Osteocyte (in vitro differentiated cells): ENCODE data around the gene IGLL1. TPM values are rescaled to one million over a fixed set of nuclear protein-coding genes. Genes with fewer than 3 reads are reported as not detected.

Source experiments
- DNase-seq: peaks from one replicate; pipeline ENCODE4 v3.0.0; 2021; ENCODE audit warnings: mixed read lengths; ENCODE audit not compliant: unreplicated experiment; ENCODE audit errors: extremely low spot score
- H3K27ac Mint-ChIP-seq: one replicate; pipeline ENCODE4 v1.8.0; 2021; ENCODE audit warnings: mild to moderate bottlenecking, mixed read lengths; ENCODE audit not compliant: unreplicated experiment
- H3K27me3 Mint-ChIP-seq: one replicate; pipeline ENCODE4 v1.8.0; 2021; ENCODE audit warnings: mixed read lengths; ENCODE audit not compliant: unreplicated experiment
- H3K36me3 Mint-ChIP-seq: one replicate; pipeline ENCODE4 v1.8.0; 2021; ENCODE audit warnings: mixed read lengths; ENCODE audit not compliant: unreplicated experiment
- H3K4me1 Mint-ChIP-seq: one replicate; pipeline ENCODE4 v1.8.0; 2021; ENCODE audit warnings: mixed read lengths; ENCODE audit not compliant: unreplicated experiment
- H3K4me3 Mint-ChIP-seq: one replicate; pipeline ENCODE4 v1.8.0; 2021; ENCODE audit warnings: mild to moderate bottlenecking, moderate library complexity, mixed read lengths; ENCODE audit not compliant: unreplicated experiment
- H3K9me3 Mint-ChIP-seq: one replicate; pipeline ENCODE4 v1.8.0; 2021; ENCODE audit warnings: mixed read lengths; ENCODE audit not compliant: unreplicated experiment
- total RNA-seq: library from RNA; stranded (reverse); gene quantifications from 2 replicates; pipeline ENCODE4 v1.2.1, GENCODE V29; 2021
- TF ChIP-seq, protein P1 (sequence below): fragments of 200-600 bp; sonication (generic); IDR thresholded peaks from 2 replicates; pipeline ENCODE4 v1.5.0; 2021; ENCODE audit warnings: antibody characterized with exemption, mild to moderate bottlenecking, moderate library complexity

The IGLL1 gene
- total RNA-seq, 1 donor from 2014 or later = not detected

DNA sequence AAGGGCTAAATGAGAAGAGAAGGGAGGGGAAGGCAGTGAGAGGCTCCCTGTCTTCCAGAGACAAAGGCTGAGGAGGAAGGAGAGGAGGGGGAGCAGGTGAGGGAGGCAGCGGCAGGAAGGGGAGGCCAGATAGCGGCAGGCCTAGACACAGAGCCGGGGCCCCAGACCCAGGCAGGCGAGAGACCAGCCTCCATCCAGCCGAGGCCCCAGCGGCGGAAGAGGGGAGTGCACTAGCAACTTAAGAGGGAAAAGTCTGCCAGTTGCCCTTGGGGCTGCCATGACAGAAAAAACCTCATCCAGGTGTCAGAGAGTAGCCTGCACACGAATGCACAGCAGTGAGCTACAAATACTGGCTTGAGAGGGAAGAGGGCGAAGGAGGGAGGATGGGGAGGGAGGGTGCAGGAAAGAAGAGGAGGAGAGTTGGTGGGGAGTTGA lies 46.7 kb downstream of the IGLL1 start:
- TF ChIP-seq, protein P1, sequence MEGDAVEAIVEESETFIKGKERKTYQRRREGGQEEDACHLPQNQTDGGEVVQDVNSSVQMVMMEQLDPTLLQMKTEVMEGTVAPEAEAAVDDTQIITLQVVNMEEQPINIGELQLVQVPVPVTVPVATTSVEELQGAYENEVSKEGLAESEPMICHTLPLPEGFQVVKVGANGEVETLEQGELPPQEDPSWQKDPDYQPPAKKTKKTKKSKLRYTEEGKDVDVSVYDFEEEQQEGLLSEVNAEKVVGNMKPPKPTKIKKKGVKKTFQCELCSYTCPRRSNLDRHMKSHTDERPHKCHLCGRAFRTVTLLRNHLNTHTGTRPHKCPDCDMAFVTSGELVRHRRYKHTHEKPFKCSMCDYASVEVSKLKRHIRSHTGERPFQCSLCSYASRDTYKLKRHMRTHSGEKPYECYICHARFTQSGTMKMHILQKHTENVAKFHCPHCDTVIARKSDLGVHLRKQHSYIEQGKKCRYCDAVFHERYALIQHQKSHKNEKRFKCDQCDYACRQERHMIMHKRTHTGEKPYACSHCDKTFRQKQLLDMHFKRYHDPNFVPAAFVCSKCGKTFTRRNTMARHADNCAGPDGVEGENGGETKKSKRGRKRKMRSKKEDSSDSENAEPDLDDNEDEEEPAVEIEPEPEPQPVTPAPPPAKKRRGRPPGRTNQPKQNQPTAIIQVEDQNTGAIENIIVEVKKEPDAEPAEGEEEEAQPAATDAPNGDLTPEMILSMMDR = peak; percentile 54
- H3K4me3 Mint-ChIP-seq = no peak overlapping the region
- DNase-seq = peak; percentile 82
- H3K27me3 Mint-ChIP-seq = peaks cover 3% of the 10 kb centered on the region
- no peak overlapping the region for H3K27ac Mint-ChIP-seq
- H3K9me3 Mint-ChIP-seq = no peaks in the 10 kb centered on the region
- H3K4me1 Mint-ChIP-seq = no peaks in the 10 kb centered on the region
- no peaks in the 10 kb centered on the region for H3K36me3 Mint-ChIP-seq

DNA sequence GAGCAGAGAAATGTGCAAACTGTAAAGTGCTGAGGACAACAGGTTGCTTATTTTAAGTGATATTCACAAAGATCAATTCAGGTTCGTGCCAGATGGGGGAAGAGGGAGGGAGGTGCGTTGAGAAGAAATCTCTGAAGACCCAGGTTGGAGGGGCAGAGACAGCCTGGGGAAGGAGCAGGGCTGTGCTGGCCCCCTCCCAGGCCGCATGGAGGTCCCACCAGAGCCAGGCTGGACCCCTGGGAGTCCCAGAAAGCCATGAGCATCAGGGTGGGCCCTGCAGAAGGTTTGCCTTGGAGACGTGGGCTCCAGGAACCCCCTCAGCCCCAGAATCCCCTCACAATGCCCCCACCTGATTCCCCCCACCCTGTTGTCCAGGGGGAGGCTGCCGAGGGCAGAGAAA lies 47.4 kb downstream of the IGLL1 start:
- Mint-ChIP-seq H3K4me1 (no peaks in the 10 kb centered on the region), H3K27ac (no peak overlapping the region), H3K36me3 (no peaks in the 10 kb centered on the region)

DNA sequence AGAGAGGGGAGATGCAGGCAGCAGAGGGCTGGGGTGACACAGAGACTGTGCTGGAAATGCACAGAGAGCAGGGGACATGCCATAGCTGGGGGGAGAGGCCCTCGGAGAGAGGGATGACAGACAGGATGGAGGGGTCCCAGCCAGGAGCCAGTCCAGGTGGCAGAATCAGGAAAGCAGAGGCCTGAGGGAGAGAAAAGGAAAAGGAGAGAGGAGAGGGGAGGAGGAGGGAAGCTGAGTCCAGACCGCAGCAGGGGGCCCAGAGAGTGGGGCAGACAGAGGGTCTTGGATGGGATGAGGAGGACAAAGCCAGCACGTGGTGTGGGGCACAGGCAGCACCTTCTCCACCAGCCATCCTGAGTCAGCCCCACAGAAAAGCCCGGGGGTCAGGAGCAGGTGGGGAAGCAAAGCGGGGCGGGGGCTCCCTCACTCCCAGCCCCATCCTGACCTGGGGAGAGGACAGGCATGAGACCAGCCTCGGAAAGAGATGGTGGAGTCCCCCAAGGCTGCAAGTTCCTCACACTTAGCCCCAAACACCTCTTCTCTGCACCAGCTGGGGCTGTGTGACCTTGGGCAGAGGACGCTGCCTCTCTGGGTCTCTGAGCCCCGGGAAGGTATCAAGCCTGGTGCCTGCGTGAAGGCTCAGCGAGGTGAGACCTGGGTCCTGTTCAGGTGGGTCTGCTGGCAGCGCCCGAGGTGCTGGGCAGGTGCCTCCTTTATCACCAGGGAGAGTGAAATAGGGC lies 48.0 kb downstream of the IGLL1 start:
- Mint-ChIP-seq H3K36me3 (no peaks in the 10 kb centered on the region), H3K4me3 (no peak overlapping the region), H3K9me3 (no peaks in the 10 kb centered on the region), H3K27ac (no peak overlapping the region), H3K4me1 (no peaks in the 10 kb centered on the region), H3K27me3 (peaks cover 3% of the 10 kb centered on the region)
- TF ChIP-seq, protein P1 = no peak
- no peak for DNase-seq

More for the DNA sequence above, 47.4 kb downstream of the IGLL1 start:
- Mint-ChIP-seq H3K4me3 (no peak overlapping the region), H3K9me3 (no peaks in the 10 kb centered on the region), H3K27me3 (peaks cover 3% of the 10 kb centered on the region)
- DNase-seq = no peak
- TF ChIP-seq, protein P1 = no peak

DNA sequence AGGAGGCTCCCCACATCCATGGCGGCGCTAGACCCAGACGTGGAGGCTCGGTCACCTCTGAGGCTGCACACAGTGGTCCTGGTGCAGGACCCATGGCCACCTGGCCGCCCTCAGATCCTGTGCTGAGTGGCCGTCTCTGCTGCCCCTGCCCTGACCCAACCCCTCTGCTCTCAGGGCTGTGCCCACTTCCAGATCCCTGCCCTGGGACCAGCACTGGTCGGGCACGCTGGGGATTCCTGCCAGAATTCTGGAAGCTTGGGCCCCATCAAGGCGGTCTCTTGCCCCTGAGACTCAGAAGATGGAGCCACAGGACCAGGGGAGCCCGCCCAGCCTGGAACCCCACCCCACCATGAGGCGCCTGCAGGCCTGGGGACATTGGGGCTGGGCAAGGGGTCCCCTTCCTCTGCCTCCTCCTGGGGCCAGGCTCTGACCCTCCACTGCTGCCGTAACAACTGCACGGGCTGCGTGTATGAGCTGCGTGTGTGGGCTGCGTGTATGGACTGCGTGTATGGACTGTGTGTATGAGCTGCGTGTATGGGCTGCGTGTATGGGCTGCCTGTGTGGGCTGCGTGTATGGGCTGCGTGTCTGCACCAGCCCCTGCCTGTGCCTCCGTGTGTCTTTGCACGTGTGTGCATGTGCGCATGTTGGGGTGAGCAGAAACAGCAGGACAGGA lies 48.7 kb downstream of the IGLL1 start:
- no peak for DNase-seq
- TF ChIP-seq, protein P1 = no peak
- no peaks in the 10 kb centered on the region for H3K4me1 Mint-ChIP-seq

DNA sequence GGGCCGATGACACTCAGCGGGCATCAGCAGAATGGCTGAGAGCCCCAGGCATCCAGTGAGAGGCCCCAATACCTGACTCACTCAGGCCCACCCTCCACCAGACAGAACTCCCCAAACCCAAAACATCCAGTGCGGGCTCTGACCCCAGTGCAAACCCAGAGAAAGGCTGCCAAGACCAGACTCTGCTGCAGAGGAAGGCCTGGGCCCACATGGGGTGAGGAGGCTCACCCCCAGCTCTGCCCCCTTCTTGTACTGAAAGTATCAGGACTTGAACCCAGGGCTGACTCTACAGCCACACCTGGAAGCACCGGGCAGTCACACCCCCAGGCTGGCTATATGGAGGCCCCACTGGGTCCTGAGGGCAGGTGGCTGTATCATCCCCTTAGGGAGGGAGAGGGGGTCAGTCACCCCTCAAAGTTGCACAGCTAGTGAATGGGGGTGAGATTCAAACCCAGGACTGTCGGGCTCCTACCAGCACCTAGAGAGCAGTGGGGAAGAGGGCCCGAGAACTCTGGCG lies 49.3 kb downstream of the IGLL1 start:
- no peak overlapping the region for H3K27ac Mint-ChIP-seq
- H3K4me1 Mint-ChIP-seq = no peaks in the 10 kb centered on the region
- peaks cover 3% of the 10 kb centered on the region for H3K27me3 Mint-ChIP-seq
- TF ChIP-seq, protein P1 = no peak
- no peak for DNase-seq
- no peaks in the 10 kb centered on the region for H3K9me3 Mint-ChIP-seq
- no peaks in the 10 kb centered on the region for H3K36me3 Mint-ChIP-seq
- H3K4me3 Mint-ChIP-seq = no peak overlapping the region

More for the DNA sequence above, 48.7 kb downstream of the IGLL1 start:
- H3K27me3 Mint-ChIP-seq = peaks cover 3% of the 10 kb centered on the region
- no peaks in the 10 kb centered on the region for H3K9me3 Mint-ChIP-seq
- H3K36me3 Mint-ChIP-seq = no peaks in the 10 kb centered on the region
- H3K27ac Mint-ChIP-seq = no peak overlapping the region
- no peak overlapping the region for H3K4me3 Mint-ChIP-seq
